ENCODE data around the gene LLGL2.
A peak's percentile ranks its signal among the peaks of the same experiment; 100 is the strongest.

Gene LLGL2, protein sequence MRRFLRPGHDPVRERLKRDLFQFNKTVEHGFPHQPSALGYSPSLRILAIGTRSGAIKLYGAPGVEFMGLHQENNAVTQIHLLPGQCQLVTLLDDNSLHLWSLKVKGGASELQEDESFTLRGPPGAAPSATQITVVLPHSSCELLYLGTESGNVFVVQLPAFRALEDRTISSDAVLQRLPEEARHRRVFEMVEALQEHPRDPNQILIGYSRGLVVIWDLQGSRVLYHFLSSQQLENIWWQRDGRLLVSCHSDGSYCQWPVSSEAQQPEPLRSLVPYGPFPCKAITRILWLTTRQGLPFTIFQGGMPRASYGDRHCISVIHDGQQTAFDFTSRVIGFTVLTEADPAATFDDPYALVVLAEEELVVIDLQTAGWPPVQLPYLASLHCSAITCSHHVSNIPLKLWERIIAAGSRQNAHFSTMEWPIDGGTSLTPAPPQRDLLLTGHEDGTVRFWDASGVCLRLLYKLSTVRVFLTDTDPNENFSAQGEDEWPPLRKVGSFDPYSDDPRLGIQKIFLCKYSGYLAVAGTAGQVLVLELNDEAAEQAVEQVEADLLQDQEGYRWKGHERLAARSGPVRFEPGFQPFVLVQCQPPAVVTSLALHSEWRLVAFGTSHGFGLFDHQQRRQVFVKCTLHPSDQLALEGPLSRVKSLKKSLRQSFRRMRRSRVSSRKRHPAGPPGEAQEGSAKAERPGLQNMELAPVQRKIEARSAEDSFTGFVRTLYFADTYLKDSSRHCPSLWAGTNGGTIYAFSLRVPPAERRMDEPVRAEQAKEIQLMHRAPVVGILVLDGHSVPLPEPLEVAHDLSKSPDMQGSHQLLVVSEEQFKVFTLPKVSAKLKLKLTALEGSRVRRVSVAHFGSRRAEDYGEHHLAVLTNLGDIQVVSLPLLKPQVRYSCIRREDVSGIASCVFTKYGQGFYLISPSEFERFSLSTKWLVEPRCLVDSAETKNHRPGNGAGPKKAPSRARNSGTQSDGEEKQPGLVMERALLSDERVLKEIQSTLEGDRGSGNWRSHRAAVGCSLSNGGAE

GRCh38 chr17:75524970-75525805, at the start of gene LLGL2:
LLGL2 (plus strand) TSS chr17:75525697; CDS start chr17:75543427, 17,730 bp downstream.
- no peaks in the 10 kb centered on the region for H3K9me3 ChIP-seq (ENCODE audit: control insufficient read depth, insufficient read depth, low read length)
- TF ChIP-seq EZH2phosphoT487 (IDR thresholded peaks at IDR 0.05; ENCODE audit: borderline replicate concordance, low read length): no peak
- TF ChIP-seq, protein P1, sequence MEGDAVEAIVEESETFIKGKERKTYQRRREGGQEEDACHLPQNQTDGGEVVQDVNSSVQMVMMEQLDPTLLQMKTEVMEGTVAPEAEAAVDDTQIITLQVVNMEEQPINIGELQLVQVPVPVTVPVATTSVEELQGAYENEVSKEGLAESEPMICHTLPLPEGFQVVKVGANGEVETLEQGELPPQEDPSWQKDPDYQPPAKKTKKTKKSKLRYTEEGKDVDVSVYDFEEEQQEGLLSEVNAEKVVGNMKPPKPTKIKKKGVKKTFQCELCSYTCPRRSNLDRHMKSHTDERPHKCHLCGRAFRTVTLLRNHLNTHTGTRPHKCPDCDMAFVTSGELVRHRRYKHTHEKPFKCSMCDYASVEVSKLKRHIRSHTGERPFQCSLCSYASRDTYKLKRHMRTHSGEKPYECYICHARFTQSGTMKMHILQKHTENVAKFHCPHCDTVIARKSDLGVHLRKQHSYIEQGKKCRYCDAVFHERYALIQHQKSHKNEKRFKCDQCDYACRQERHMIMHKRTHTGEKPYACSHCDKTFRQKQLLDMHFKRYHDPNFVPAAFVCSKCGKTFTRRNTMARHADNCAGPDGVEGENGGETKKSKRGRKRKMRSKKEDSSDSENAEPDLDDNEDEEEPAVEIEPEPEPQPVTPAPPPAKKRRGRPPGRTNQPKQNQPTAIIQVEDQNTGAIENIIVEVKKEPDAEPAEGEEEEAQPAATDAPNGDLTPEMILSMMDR (IDR thresholded peaks at IDR 0.05; ENCODE audit: low read depth, low read length, poor library complexity, severe bottlenecking): peak; percentile 58
- H3K27ac ChIP-seq (ENCODE audit: low read depth, low read length): peak within 1 kb of the TSS; percentile 13; the same call in 1 of the 2 replicates
- H4K20me1 ChIP-seq (ENCODE audit: control insufficient read depth, insufficient read depth, low read depth, low read length): no peaks in the 10 kb centered on the region
- peaks cover 18% of the 10 kb centered on the region for H3K4me1 ChIP-seq (ENCODE audit: control insufficient read depth, low read length)
- peaks cover 8% of the 10 kb centered on the region for H3F3A ChIP-seq (ENCODE audit: control insufficient read depth, insufficient read depth)
- H3K36me3 ChIP-seq (ENCODE audit: control insufficient read depth, low read length): peaks cover 25% of the 10 kb centered on the region
- peak within 1 kb of the TSS; percentile 89 for H3K4me3 ChIP-seq (ENCODE audit: low read length)
- peak within 1 kb of the TSS; percentile 92 for H3K4me2 ChIP-seq (ENCODE audit: low read length)
- peaks cover 16% of the 10 kb centered on the region for H3K27me3 ChIP-seq (ENCODE audit: control insufficient read depth, low read length)
- no peaks in the 10 kb centered on the region for H3K79me2 ChIP-seq (ENCODE audit: control insufficient read depth, low read length)
- H3K9me2 ChIP-seq (replicated peaks; ENCODE audit: control insufficient read depth, low read length): no peaks in the 10 kb centered on the region

DNA sequence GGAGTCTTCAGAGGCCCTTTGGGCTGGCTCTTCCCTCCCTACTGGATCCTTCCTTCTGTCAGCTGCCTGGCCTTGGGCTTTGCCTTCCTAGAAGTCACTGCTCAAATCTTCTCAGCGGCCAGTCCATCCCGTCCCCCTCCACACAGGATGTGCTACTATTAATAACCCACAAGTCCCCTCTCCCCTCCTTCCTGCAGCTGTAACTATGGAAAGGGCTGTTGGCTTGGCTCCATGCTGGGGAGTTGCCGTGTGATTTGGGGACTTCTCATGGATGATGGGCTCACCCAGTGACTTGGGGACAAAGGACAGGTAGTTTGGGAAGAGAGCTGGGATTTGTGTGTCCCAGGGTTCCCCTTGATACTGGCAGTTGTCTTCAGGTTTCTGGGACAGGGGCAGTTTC, 49.6 kb upstream of the LLGL2 start:
- TF ChIP-seq, protein P1 (IDR thresholded peaks at IDR 0.05; ENCODE audit: low read depth, low read length, poor library complexity, severe bottlenecking): no peak
- TF ChIP-seq EZH2phosphoT487 (IDR thresholded peaks at IDR 0.05; ENCODE audit: borderline replicate concordance, low read length): no peak
- no peaks in the 10 kb centered on the region for H3K9me2 ChIP-seq (replicated peaks; ENCODE audit: control insufficient read depth, low read length)
- no peaks in the 10 kb centered on the region for H4K20me1 ChIP-seq (ENCODE audit: control insufficient read depth, insufficient read depth, low read depth, low read length)
- H3K4me2 ChIP-seq (ENCODE audit: low read length): no peak overlapping the region
- H3K36me3 ChIP-seq (ENCODE audit: control insufficient read depth, low read length): peaks cover 8% of the 10 kb centered on the region
- no peaks in the 10 kb centered on the region for H3F3A ChIP-seq (ENCODE audit: control insufficient read depth, insufficient read depth)
- no peaks in the 10 kb centered on the region for H3K9me3 ChIP-seq (ENCODE audit: control insufficient read depth, insufficient read depth, low read length)
- H3K4me3 ChIP-seq (ENCODE audit: low read length): no peak overlapping the region
- no peak overlapping the region for H3K27ac ChIP-seq (ENCODE audit: low read depth, low read length)
- H3K79me2 ChIP-seq (ENCODE audit: control insufficient read depth, low read length): no peaks in the 10 kb centered on the region
- H3K27me3 ChIP-seq (ENCODE audit: control insufficient read depth, low read length): no peaks in the 10 kb centered on the region
- H3K4me1 ChIP-seq (ENCODE audit: control insufficient read depth, low read length): peaks cover 10% of the 10 kb centered on the region

DNA sequence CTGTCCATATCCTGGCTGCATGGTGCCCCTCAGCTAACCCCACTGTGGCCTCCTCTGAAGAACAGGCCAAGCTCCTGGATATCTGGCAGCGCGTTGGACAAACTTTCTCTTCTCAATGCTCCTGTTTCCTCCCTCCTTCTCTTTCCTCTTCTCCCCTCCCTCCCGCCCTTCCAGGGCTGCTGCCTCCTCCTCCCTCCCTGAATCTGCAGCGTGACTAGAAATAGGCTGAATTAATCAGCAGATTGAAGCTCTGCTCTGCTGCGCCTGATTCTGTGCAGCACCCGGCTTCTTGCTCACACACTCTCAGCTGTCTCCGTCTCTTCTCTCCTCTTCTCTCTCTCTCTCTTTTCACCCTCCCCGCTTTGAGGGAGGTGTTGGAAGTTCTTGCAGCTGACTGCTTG, 49.2 kb upstream of the LLGL2 start:
- TF ChIP-seq EZH2phosphoT487 (IDR thresholded peaks at IDR 0.05; ENCODE audit: borderline replicate concordance, low read length): no peak
- TF ChIP-seq, protein P1 (IDR thresholded peaks at IDR 0.05; ENCODE audit: low read depth, low read length, poor library complexity, severe bottlenecking): no peak

More for the DNA sequence above, 49.2 kb upstream of the LLGL2 start:
- Histone ChIP-seq H3K4me3 (ENCODE audit: low read length) (no peak overlapping the region), H3K9me3 (ENCODE audit: control insufficient read depth, insufficient read depth, low read length) (no peaks in the 10 kb centered on the region), H3K9me2 (replicated peaks; ENCODE audit: control insufficient read depth, low read length) (no peaks in the 10 kb centered on the region), H3K27me3 (ENCODE audit: control insufficient read depth, low read length) (no peaks in the 10 kb centered on the region), H3K36me3 (ENCODE audit: control insufficient read depth, low read length) (peaks cover 8% of the 10 kb centered on the region), H4K20me1 (ENCODE audit: control insufficient read depth, insufficient read depth, low read depth, low read length) (no peaks in the 10 kb centered on the region), H3K79me2 (ENCODE audit: control insufficient read depth, low read length) (no peaks in the 10 kb centered on the region), H3F3A (ENCODE audit: control insufficient read depth, insufficient read depth) (no peaks in the 10 kb centered on the region), H3K4me1 (ENCODE audit: control insufficient read depth, low read length) (peaks cover 10% of the 10 kb centered on the region), H3K27ac (ENCODE audit: low read depth, low read length) (no peak overlapping the region), H3K4me2 (ENCODE audit: low read length) (no peak overlapping the region)
